Endodermal cell (in vitro differentiated cells): ENCODE data around the gene SRRD. TPM values are rescaled to one million over a fixed set of nuclear protein-coding genes. Genes with fewer than 3 reads are reported as not detected.

ENCODE experiments used
- DNase-seq: peaks from one replicate; pipeline ENCODE4 v3.0.0-alpha.2; 2017
- H3K27ac ChIP-seq: 2 replicates; pipeline ENCODE4 v1.5.1; 2013; ENCODE audit warnings: mild to moderate bottlenecking, low read depth, low read length, moderate library complexity
- H3K27me3 ChIP-seq: 2 replicates; pipeline ENCODE4 v1.6.1; 2013; ENCODE audit warnings: mild to moderate bottlenecking, low read length, moderate library complexity; ENCODE audit not compliant: insufficient read depth, control insufficient read depth, poor library complexity, severe bottlenecking
- H3K36me3 ChIP-seq: 2 replicates; pipeline ENCODE4 v1.7.0; 2013; ENCODE audit warnings: mild to moderate bottlenecking, low read length, moderate library complexity; ENCODE audit not compliant: control insufficient read depth, insufficient read depth
- H3K4me1 ChIP-seq: one replicate; pipeline ENCODE4 v1.7.0; 2013; ENCODE audit warnings: low read length; ENCODE audit not compliant: control insufficient read depth, insufficient read depth
- H3K4me3 ChIP-seq: 2 replicates; pipeline ENCODE4 v1.5.1; 2013; ENCODE audit warnings: mild to moderate bottlenecking, low read length, moderate library complexity
- H3K9ac ChIP-seq: 2 replicates; pipeline ENCODE4 v1.6.1; 2013; ENCODE audit warnings: mild to moderate bottlenecking, low read length, moderate library complexity; ENCODE audit not compliant: poor library complexity, severe bottlenecking; ENCODE audit errors: extremely low read depth
- H3K9me3 ChIP-seq: 2 replicates; pipeline ENCODE4 v1.6.1; 2013; ENCODE audit warnings: mild to moderate bottlenecking, low read length, moderate library complexity; ENCODE audit not compliant: control insufficient read depth
- H3K27ac Mint-ChIP-seq: 2 replicates; pipeline ENCODE4 v1.8.0; 2020; ENCODE audit warnings: mixed read lengths
- H3K27me3 Mint-ChIP-seq: 2 replicates; pipeline ENCODE4 v1.8.0; 2021; ENCODE audit warnings: mild to moderate bottlenecking, mixed read lengths; ENCODE audit not compliant: insufficient read depth
- H3K36me3 Mint-ChIP-seq: 2 replicates; pipeline ENCODE4 v1.8.0; 2020; ENCODE audit warnings: low read depth, mixed read lengths
- H3K4me1 Mint-ChIP-seq: 2 replicates; pipeline ENCODE4 v1.8.0; 2020; ENCODE audit warnings: mixed read lengths
- H3K4me3 Mint-ChIP-seq: 2 replicates; pipeline ENCODE4 v1.8.0; 2020; ENCODE audit warnings: mild to moderate bottlenecking, moderate library complexity, mixed read lengths
- H3K9me3 Mint-ChIP-seq: 2 replicates; pipeline ENCODE4 v1.8.0; 2020; ENCODE audit warnings: mild to moderate bottlenecking, mixed read lengths
- CTCF ChIP-seq: fragments of 200-600 bp; sonication (generic); conservative IDR thresholded peaks from 2 replicates; pipeline ENCODE4 v1.5.0; 2021; ENCODE audit warnings: antibody characterized with exemption, mild to moderate bottlenecking
- WGBS, 2 experiments: methylation state at CpG; one replicate each; pipeline versions ENCODE4 v1.1.5 to v1.1.7; 2013; ENCODE audit warnings: missing lambda C conversion rate in 2 of 2, mixed read lengths in 1 of 2; ENCODE audit not compliant: insufficient coverage in 1 of 2, insufficient read length in 1 of 2; 5-methylcytosine and 5-hydroxymethylcytosine counted together
- total RNA-seq, 2 donors: library from RNA; stranded (reverse); fragmentation: NEBNext Ultra II Directional in 1 of 2; extraction: Animal tissue kit (Norgen Biotek cat#: 25700) in 1 of 2; gene quantifications; 2 replicates in 1 of 2; 3 replicates in 1 of 2; pipeline ENCODE4 v1.2.1, GENCODE V29; 2021

SRRD gene
- total RNA-seq, 2 donors from 2014 or later = 27.4 to 30.0 TPM

GRCh38 chr22:26453812-26454500 lies 29.7 kb upstream of the SRRD start:
- H3K4me1 Mint-ChIP-seq = peaks cover 7% of the 10 kb centered on the region
- WGBS, 2 experiments = 92 to 100% methylated on average over 3 to 4 of the region's 5 CpGs
- no peak for TF ChIP-seq CTCF
- H3K4me1 ChIP-seq = no peaks in the 10 kb centered on the region
- peaks cover 33% of the 10 kb centered on the region for H3K36me3 ChIP-seq
- H3K27ac ChIP-seq = no peak overlapping the region
- peaks cover 55% of the 10 kb centered on the region for H3K36me3 Mint-ChIP-seq
- H3K27ac Mint-ChIP-seq = no peak overlapping the region
- DNase-seq = no peak
- no peak overlapping the region for H3K9ac ChIP-seq
- H3K27me3 Mint-ChIP-seq = no peaks in the 10 kb centered on the region
- no peak overlapping the region for H3K4me3 ChIP-seq
- H3K9me3 Mint-ChIP-seq = no peaks in the 10 kb centered on the region
- no peaks in the 10 kb centered on the region for H3K9me3 ChIP-seq
- no peak overlapping the region for H3K4me3 Mint-ChIP-seq
- H3K27me3 ChIP-seq = no peaks in the 10 kb centered on the region

GRCh38 chr22:26457661-26458272 lies 25.9 kb upstream of the SRRD start:
- Histone ChIP-seq H3K27me3 (no peaks in the 10 kb centered on the region), H3K4me3 (no peak overlapping the region), H3K36me3 (peaks cover 54% of the 10 kb centered on the region), H3K4me1 (peaks cover 7% of the 10 kb centered on the region), H3K9me3 (no peaks in the 10 kb centered on the region), H3K27ac (no peak overlapping the region), H3K9ac (no peak overlapping the region)
- Mint-ChIP-seq H3K27me3 (no peaks in the 10 kb centered on the region), H3K4me1 (peaks cover 6% of the 10 kb centered on the region), H3K27ac (no peak overlapping the region), H3K4me3 (no peak overlapping the region), H3K9me3 (no peaks in the 10 kb centered on the region), H3K36me3 (peaks cover 45% of the 10 kb centered on the region)
- DNase-seq = no peak
- TF ChIP-seq CTCF = no peak
- WGBS, 2 experiments = 94 to 96% methylated on average over 21 to 26 of the region's 26 CpGs

- WGBS, 2 experiments = 93 to 100% methylated on average over 6 of the region's 6 CpGs
- no peak overlapping the region for H3K4me3 Mint-ChIP-seq
- Histone ChIP-seq H3K9me3 (no peaks in the 10 kb centered on the region), H3K9ac (no peak overlapping the region), H3K27me3 (no peaks in the 10 kb centered on the region), H3K36me3 (peaks cover 59% of the 10 kb centered on the region), H3K27ac (no peak overlapping the region), H3K4me3 (no peak overlapping the region), H3K4me1 (peaks cover 7% of the 10 kb centered on the region)
- H3K27ac Mint-ChIP-seq = no peak overlapping the region
- no peak for TF ChIP-seq CTCF
- H3K9me3 Mint-ChIP-seq = no peaks in the 10 kb centered on the region
- peaks cover 6% of the 10 kb centered on the region for H3K4me1 Mint-ChIP-seq
- no peak for DNase-seq
- H3K36me3 Mint-ChIP-seq = peaks cover 45% of the 10 kb centered on the region
- H3K27me3 Mint-ChIP-seq = no peaks in the 10 kb centered on the region
These were observed 23.5 kb upstream of the SRRD start for GRCh38 chr22:26460202-26460601.
